Measurements from ENCODE around the gene SLC25A23. TPM values are rescaled to one million over a fixed set of nuclear protein-coding genes. Genes with fewer than 3 reads are reported as not detected.

SLC25A23 gene
- total RNA-seq, 1 donor: 27.7 TPM

DNA sequence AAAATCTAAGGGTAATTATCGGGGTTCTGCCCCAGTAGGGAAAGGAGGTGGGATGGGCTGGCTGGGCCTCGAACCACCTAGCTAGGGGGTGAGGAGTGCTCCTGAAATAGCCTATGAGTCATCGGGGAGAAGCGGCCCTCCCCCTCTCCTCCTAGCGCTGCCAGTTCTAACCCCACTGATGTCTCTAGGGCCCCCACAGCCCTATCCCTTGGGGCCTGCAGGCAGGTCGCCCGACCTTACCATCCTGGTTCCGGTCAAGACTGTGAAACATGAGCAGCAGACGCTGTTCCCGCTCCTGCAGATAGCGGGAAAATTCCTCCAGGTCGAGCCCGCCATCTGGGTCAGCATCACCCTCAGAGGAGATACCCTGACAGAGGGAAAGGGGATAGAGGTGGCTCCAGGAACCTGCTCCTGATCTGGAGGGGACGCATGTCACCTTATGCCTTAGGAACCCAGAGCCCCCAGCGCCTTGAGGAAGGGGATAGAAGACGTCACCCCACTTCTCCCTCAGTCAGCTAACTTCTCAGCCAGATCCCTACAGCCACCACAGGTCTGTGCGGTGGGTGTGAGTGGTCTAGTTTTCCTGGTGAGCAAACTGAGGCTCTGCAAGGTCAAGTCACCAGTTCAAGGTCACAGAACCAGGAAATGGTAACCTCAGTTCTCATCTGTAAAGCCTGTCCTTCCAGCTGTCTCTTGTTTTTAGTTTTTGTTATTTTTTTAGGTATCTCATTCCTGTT is 1.5 kb downstream of the SLC25A23 start:
- DNase-seq (ENCODE audit: low read depth): no peak

DNA sequence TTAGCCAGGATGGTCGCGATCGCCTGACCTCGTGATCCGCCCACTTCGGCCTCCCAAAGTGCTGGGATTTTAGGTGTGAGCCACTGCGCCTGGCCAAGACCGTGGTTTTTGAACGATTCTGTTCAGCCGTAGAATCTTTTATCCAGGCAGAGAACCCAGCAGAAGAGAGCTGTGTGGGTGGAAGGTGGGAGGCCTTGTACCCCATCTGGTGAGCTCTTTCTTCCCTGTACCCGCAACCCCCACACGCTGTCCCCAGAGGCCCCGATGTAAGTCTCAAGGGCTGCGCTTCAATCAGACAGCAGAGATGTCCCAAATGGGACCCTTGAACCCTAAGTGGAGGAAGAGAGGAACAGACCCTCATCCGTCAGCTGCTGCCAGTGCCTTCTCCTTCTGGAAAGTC is 3.7 kb downstream of the SLC25A23 start:
- no peak overlapping the region for H3K4me3 ChIP-seq (ENCODE audit: low read depth, low read length)
- no peak for DNase-seq (ENCODE audit: low read depth)
- TF ChIP-seq, protein P1, sequence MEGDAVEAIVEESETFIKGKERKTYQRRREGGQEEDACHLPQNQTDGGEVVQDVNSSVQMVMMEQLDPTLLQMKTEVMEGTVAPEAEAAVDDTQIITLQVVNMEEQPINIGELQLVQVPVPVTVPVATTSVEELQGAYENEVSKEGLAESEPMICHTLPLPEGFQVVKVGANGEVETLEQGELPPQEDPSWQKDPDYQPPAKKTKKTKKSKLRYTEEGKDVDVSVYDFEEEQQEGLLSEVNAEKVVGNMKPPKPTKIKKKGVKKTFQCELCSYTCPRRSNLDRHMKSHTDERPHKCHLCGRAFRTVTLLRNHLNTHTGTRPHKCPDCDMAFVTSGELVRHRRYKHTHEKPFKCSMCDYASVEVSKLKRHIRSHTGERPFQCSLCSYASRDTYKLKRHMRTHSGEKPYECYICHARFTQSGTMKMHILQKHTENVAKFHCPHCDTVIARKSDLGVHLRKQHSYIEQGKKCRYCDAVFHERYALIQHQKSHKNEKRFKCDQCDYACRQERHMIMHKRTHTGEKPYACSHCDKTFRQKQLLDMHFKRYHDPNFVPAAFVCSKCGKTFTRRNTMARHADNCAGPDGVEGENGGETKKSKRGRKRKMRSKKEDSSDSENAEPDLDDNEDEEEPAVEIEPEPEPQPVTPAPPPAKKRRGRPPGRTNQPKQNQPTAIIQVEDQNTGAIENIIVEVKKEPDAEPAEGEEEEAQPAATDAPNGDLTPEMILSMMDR (IDR thresholded peaks at IDR 0.05; ENCODE audit: insufficient read depth, low read length): no peak

More for the DNA sequence above, 1.5 kb downstream of the SLC25A23 start:
- TF ChIP-seq, protein P1 (IDR thresholded peaks at IDR 0.05; ENCODE audit: insufficient read depth, low read length): no peak
- H3K4me3 ChIP-seq (ENCODE audit: low read depth, low read length): peak overlapping the region; percentile 5

DNA sequence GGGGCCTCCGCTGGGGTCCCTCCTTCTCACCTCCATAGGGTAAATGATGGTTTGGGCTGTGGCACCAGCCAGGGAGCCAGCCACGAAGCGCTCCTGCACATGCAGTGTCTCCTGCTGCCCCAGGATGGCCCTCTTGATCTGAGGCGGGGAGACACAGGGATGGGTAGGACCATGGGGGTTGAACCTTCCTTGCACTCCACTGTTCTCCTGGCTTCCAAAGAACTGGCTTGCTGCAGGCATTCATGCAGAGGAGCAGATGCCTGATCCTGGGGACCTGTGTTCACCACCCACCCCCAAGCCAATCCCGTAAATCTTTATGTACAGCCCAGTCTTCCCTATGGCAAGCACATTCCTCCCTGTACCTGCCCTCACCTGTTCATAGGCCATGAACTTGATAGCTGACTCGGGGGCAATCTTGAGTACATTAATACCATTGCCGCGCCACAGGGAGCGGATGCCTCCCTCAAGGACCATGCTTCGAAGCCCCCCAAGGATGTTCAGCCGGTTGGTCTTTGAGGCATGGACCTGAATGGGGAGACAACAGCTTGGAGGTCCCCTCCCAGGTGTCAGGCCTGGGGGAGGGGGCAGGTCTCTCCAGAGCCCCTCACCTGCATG is 5.5 kb downstream of the SLC25A23 start:
- TF ChIP-seq, protein P1 (IDR thresholded peaks at IDR 0.05; ENCODE audit: insufficient read depth, low read length): no peak
- H3K4me3 ChIP-seq (ENCODE audit: low read depth, low read length): no peak overlapping the region
- no peak for DNase-seq (ENCODE audit: low read depth)

DNA sequence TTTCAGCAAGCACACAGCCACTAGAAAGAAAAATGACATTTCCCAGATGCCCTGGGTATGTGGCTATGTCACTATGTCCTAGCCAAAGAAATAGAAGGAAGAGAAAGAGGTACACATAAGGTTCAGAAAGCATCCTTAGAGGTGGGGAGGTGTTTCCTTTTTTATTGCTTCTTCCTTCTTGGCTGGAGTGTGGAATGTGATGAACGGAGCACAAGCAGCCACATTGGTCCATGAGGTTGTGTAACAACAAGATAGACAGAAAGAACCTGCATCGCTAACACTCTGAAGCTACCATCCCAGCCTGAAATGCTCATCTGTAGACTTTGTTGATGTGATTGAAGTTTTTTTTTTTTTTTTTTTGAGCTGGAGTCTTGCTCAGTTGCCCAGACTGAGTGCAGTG is 6.7 kb downstream of the SLC25A23 start:
- no peak for DNase-seq (ENCODE audit: low read depth)
- TF ChIP-seq, protein P1 (IDR thresholded peaks at IDR 0.05; ENCODE audit: insufficient read depth, low read length): no peak
- no peak overlapping the region for H3K4me3 ChIP-seq (ENCODE audit: low read depth, low read length)

DNA sequence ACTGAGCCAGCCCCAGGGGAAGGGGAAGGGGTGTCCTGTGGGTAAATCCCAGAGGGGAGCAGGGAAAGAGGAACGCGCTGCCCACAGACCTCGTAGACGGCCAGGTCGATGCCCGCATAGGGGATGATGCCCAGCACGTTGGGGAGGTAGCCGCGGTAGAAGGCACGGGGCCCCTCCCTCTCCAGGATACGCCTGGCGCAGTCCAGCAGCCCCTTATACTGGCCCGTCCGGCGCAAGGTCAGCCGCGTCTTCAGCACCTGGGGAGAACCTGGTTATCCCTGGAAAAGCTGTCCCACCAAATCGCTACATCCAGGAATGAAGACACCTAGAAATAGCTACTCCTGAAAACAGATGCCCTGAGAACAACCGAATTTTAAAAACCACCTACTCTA is 7.4 kb downstream of the SLC25A23 start:
- H3K4me3 ChIP-seq (ENCODE audit: low read depth, low read length): no peak overlapping the region
- DNase-seq (ENCODE audit: low read depth): no peak
- TF ChIP-seq, protein P1 (IDR thresholded peaks at IDR 0.05; ENCODE audit: insufficient read depth, low read length): no peak

DNA sequence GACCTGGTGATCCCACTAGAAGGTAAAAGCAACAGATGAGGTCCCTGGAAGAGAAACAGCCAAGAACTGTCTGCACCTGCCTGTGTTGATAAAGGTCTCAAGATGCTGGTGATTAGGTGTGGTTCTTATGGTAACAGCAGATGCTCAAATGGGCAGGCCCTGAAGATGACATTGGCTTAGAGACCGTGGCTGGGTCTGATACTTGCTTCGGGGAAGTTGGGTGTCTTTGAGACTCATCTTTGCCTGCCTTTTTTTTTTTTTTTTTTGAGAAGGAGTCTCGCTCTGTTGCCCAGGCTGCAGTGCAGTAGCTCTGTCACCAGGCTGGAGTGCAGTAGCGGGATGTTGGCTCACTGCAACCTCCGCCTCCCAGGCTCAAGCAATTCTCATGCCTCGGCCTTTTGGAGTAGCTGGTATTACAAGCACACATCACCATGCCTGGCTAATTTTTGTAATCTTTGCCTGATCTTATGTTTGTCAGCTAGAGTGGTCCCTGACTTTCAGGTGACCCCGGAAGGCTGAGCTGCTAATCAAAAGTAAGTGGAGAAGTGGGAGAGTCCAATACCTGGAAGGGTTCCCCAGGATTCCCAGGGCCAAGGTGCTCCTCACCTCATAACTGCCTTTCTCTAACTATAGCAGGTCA is 7.9 kb downstream of the SLC25A23 start:
- no peak for DNase-seq (ENCODE audit: low read depth)
- H3K4me3 ChIP-seq (ENCODE audit: low read depth, low read length): no peak overlapping the region
- TF ChIP-seq, protein P1 (IDR thresholded peaks at IDR 0.05; ENCODE audit: insufficient read depth, low read length): no peak

Measured in fibroblast of the aortic adventitia (primary cell).